ENCODE results near the gene VSTM2L. TPM values are rescaled to one million over a fixed set of nuclear protein-coding genes. Genes with fewer than 3 reads are reported as not detected.
A peak's percentile ranks its signal among the peaks of the same experiment; 100 is the strongest.

The VSTM2L gene
- total and polyA plus RNA-seq, 2 of the 13 experiments (the other 11 are each of a cell fraction or from before 2014, with no cell fraction given) = not detected

DNA sequence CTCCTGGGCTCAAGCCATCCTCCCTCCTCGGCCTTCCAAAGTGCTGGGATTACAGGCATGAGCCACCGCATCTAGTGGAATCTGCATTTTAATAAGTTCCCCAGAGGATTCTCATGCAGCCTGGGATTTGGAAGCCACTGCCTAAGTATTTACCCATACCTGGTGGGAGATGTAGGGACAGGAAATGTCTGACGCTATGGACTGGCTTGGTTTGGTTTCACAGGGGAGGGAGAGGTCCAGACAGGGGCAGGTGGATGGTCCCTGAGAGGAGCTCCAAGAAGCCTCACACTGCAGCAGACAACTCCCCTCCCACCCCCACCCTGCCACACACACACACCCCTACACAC lies 4.4 kb downstream of the VSTM2L start (continued):
- no peak for TF ChIP-seq ARNT (IDR thresholded peaks at IDR 0.05)

DNA sequence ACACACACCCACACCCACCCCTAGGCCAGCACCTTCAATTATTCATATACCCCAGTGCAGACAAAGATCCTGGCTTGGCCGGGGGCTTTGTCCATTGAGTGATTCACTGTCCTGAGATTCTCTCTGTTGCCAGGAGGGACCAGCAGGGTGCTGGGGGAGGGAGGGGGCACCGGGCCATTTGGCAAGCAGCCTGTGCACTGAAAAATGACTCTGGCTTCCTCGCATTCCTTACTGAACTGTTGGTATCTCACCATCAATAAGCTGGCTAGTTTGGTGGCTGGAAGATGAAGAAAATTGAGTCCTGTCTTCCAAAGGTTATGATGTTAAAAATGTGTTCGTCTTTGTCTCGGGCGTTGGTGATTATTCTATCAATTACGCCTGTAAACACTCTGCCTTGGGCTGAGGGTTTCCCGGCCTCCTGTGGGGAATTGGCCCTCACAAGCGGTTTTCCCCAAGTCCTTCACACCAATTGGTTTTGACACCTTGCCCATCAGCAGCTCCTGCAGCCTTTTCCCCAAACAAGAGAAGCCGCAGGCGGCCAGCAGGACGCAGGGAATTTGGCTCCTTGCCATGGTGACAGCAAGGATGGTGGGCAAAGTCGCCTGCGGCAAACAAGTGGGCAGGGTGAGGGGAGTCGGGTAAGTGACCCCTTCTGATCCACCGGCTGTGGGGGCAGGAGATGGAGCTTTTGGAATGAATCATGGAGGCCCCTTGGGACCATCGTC lies 4.9 kb downstream of the VSTM2L start:
- CTCF ChIA-PET (ENCODE audit: low intra/inter-chr PET ratio, low total read pairs) = no interaction called here

DNA sequence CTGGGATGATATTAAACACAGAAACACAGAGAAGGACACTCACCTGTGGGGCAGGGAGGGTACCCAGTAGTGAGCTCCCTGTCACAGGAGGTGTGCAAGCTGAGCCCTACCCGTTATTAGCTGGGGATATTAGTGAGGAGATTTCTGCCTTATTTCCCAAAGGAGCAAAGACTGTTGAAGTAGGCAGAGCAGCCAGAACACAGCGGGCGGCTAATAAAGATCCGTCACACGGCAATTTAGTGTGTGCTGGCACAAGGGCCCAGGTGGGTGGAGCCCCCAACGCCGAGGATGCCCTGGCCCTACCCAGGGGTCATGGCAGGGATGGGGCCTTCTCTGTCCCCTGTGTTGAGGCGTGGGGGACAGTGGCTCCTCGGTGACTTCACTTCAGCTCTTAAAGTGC lies 8.3 kb downstream of the VSTM2L start:
- Histone ChIP-seq H3K4me2 (ENCODE audit: low read depth, low read length) (no peak overlapping the region), H3K4me1 (ENCODE audit: insufficient read depth, low read length) (peaks cover 25% of the 10 kb centered on the region), H3K27ac (ENCODE audit: extremely low read length, insufficient read depth, low read length) (no peak overlapping the region), H3K9ac (ENCODE audit: insufficient read depth, low read depth, low read length) (no peak overlapping the region), H3K4me3 (replicated peaks in 1 of 3; ENCODE audit: insufficient read depth in 1 of 3, low read depth in 2 of 3, low read length in 3 of 3) (no peak overlapping the region), H3K9me3 (ENCODE audit: low read length) (no peaks in the 10 kb centered on the region), H3K27me3 (ENCODE audit: control insufficient read depth in 1 of 2, insufficient read depth in 2 of 2, low read length in 2 of 2) (peaks cover 15 to 85% of the 10 kb centered on the region in 2 experiments; a peak in 4 of 5 replicates), H4K20me1 (ENCODE audit: insufficient read depth, low read length) (0 out of 2 replicates have a peak, but pooled peaks cover 3% of the 10 kb centered on the region), H3K36me3 (replicated peaks in 1 of 2; ENCODE audit: control insufficient read depth in 1 of 2, insufficient read depth in 2 of 2, low read length in 2 of 2) (no peaks in the 10 kb centered on the region), H3K79me2 (ENCODE audit: insufficient read depth, low read length) (no peaks in the 10 kb centered on the region), H2AFZ (ENCODE audit: low read length) (no peak overlapping the region)
- ChIA-PET CTCF (ENCODE audit: low intra/inter-chr PET ratio, low total read pairs) (no interaction called here), POLR2A (no interaction called here)
- FAIRE-seq = no peak
- in situ Hi-C loops (cut with HindIII; ENCODE audit: extremely low pct_ligation_motif_present, low pct_unique_long_range_greater_than_20kb) = no loop called here
- 18% methylated on average over 9 of the region's 9 CpGs for WGBS (ENCODE audit: low lambda C conversion rate)
- no peak for ATAC-seq
- intact Hi-C loops (cut with micrococcal nuclease; ENCODE audit: unreplicated experiment) = no loop called here
- BruUV-seq (replicated peaks) = no TSS peak
- no peak for DNase-seq (ENCODE audit: low spot score)
- no peak for TF ChIP-seq ZNF264 (CRISPR knock-in tag; IDR thresholded peaks at IDR 0.05)
- TF ChIP-seq AGO1 (IDR thresholded peaks at IDR 0.05; ENCODE audit: low read depth, low read length, poor library complexity, severe bottlenecking) = peak; percentile 20
- TF ChIP-seq, protein P1, sequence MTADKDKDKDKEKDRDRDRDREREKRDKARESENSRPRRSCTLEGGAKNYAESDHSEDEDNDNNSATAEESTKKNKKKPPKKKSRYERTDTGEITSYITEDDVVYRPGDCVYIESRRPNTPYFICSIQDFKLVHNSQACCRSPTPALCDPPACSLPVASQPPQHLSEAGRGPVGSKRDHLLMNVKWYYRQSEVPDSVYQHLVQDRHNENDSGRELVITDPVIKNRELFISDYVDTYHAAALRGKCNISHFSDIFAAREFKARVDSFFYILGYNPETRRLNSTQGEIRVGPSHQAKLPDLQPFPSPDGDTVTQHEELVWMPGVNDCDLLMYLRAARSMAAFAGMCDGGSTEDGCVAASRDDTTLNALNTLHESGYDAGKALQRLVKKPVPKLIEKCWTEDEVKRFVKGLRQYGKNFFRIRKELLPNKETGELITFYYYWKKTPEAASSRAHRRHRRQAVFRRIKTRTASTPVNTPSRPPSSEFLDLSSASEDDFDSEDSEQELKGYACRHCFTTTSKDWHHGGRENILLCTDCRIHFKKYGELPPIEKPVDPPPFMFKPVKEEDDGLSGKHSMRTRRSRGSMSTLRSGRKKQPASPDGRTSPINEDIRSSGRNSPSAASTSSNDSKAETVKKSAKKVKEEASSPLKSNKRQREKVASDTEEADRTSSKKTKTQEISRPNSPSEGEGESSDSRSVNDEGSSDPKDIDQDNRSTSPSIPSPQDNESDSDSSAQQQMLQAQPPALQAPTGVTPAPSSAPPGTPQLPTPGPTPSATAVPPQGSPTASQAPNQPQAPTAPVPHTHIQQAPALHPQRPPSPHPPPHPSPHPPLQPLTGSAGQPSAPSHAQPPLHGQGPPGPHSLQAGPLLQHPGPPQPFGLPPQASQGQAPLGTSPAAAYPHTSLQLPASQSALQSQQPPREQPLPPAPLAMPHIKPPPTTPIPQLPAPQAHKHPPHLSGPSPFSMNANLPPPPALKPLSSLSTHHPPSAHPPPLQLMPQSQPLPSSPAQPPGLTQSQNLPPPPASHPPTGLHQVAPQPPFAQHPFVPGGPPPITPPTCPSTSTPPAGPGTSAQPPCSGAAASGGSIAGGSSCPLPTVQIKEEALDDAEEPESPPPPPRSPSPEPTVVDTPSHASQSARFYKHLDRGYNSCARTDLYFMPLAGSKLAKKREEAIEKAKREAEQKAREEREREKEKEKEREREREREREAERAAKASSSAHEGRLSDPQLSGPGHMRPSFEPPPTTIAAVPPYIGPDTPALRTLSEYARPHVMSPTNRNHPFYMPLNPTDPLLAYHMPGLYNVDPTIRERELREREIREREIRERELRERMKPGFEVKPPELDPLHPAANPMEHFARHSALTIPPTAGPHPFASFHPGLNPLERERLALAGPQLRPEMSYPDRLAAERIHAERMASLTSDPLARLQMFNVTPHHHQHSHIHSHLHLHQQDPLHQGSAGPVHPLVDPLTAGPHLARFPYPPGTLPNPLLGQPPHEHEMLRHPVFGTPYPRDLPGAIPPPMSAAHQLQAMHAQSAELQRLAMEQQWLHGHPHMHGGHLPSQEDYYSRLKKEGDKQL (CRISPR knock-in tag; IDR thresholded peaks at IDR 0.05; ENCODE audit: low read depth) = no peak
- TF ChIP-seq, protein P2, sequence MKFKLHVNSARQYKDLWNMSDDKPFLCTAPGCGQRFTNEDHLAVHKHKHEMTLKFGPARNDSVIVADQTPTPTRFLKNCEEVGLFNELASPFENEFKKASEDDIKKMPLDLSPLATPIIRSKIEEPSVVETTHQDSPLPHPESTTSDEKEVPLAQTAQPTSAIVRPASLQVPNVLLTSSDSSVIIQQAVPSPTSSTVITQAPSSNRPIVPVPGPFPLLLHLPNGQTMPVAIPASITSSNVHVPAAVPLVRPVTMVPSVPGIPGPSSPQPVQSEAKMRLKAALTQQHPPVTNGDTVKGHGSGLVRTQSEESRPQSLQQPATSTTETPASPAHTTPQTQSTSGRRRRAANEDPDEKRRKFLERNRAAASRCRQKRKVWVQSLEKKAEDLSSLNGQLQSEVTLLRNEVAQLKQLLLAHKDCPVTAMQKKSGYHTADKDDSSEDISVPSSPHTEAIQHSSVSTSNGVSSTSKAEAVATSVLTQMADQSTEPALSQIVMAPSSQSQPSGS (CRISPR knock-in tag; IDR thresholded peaks at IDR 0.05) = no peak

More for the DNA sequence above, 4.9 kb downstream of the VSTM2L start:
- in situ Hi-C loops (cut with HindIII; ENCODE audit: extremely low pct_ligation_motif_present, low pct_unique_long_range_greater_than_20kb) = no loop called here
- Histone ChIP-seq H3K9me3 (ENCODE audit: low read length) (no peaks in the 10 kb centered on the region), H3K27ac (ENCODE audit: extremely low read length, insufficient read depth, low read length) (no peak overlapping the region), H3K27me3 (ENCODE audit: control insufficient read depth in 1 of 2, insufficient read depth in 2 of 2, low read length in 2 of 2) (peaks cover 21 to 80% of the 10 kb centered on the region in 2 experiments; a peak in 4 of 5 replicates), H4K20me1 (ENCODE audit: insufficient read depth, low read length) (peaks cover 5% of the 10 kb centered on the region; the same call in 1 of the 2 replicates), H3K79me2 (ENCODE audit: insufficient read depth, low read length) (no peaks in the 10 kb centered on the region), H3K4me1 (ENCODE audit: insufficient read depth, low read length) (no peaks in the 10 kb centered on the region), H3K4me2 (ENCODE audit: low read depth, low read length) (no peak overlapping the region), H3K9ac (ENCODE audit: insufficient read depth, low read depth, low read length) (no peak overlapping the region), H2AFZ (ENCODE audit: low read length) (no peak overlapping the region), H3K36me3 (replicated peaks in 1 of 2; ENCODE audit: control insufficient read depth in 1 of 2, insufficient read depth in 2 of 2, low read length in 2 of 2) (no peaks in the 10 kb centered on the region), H3K4me3 (replicated peaks in 1 of 3; ENCODE audit: insufficient read depth in 1 of 3, low read depth in 2 of 3, low read length in 3 of 3) (no peak overlapping the region)
- ATAC-seq = no peak
- TF ChIP-seq ZNF878 (CRISPR knock-in tag; IDR thresholded peaks at IDR 0.05) (no peak), MYPOP (CRISPR knock-in tag; IDR thresholded peaks at IDR 0.05) (no peak), NFYB (CRISPR knock-in tag; IDR thresholded peaks at IDR 0.05) (no peak)
- no peak for DNase-seq (ENCODE audit: low spot score)
- POLR2A ChIA-PET = no interaction called here
- intact Hi-C loops (cut with micrococcal nuclease; ENCODE audit: unreplicated experiment) = no loop called here
- no TSS peak for BruUV-seq (replicated peaks)
- 14% methylated on average over 17 of the region's 17 CpGs for WGBS (ENCODE audit: low lambda C conversion rate)
- no peak for FAIRE-seq

All from HepG2 (cell line).